GM12874 (cell line): ENCODE results near the gene CEP112.

ENCODE experiments used
- CTCF ChIP-seq: IDR thresholded peaks from 2 replicates; pipeline ENCODE4 v1.5.1; 2011; ENCODE audit warnings: low read depth, mild to moderate bottlenecking, control low read depth, low read length, moderate library complexity; ENCODE audit not compliant: insufficient read depth

Gene CEP112

GRCh38 chr17:65629234-65629690 is 562.7 kb downstream of the CEP112 start:
- no peak for TF ChIP-seq CTCF

- no peak for TF ChIP-seq CTCF
Observed at GRCh38 chr17:65628644-65629036, 563.3 kb downstream of the CEP112 start.

- TF ChIP-seq CTCF: no peak
Observed at GRCh38 chr17:65627891-65628643, 563.9 kb downstream of the CEP112 start.

- TF ChIP-seq CTCF: no peak
Observed at GRCh38 chr17:65627108-65627507, 564.8 kb downstream of the CEP112 start.

GRCh38 chr17:65626451-65626850 is 565.5 kb downstream of the CEP112 start:
- TF ChIP-seq CTCF: no peak

- TF ChIP-seq CTCF: no peak
Observed at GRCh38 chr17:65618516-65618915, 573.4 kb downstream of the CEP112 start.

GRCh38 chr17:65617496-65617895 is 574.4 kb downstream of the CEP112 start:
- TF ChIP-seq CTCF: no peak
